Tracheal epithelial cell (primary cell): ENCODE results near the gene NKG7. TPM values are rescaled to one million over a fixed set of nuclear protein-coding genes. Genes with fewer than 3 reads are reported as not detected.

Experiments
- total RNA-seq: library from RNA; depleted of rRNA; stranded (reverse); fragments of >200 nt; gene quantifications from 2 replicates; pipeline ENCODE4 v1.2.1, GENCODE V29; 2014

The NKG7 gene
- total RNA-seq, result not detected in 2 replicates

DNA sequence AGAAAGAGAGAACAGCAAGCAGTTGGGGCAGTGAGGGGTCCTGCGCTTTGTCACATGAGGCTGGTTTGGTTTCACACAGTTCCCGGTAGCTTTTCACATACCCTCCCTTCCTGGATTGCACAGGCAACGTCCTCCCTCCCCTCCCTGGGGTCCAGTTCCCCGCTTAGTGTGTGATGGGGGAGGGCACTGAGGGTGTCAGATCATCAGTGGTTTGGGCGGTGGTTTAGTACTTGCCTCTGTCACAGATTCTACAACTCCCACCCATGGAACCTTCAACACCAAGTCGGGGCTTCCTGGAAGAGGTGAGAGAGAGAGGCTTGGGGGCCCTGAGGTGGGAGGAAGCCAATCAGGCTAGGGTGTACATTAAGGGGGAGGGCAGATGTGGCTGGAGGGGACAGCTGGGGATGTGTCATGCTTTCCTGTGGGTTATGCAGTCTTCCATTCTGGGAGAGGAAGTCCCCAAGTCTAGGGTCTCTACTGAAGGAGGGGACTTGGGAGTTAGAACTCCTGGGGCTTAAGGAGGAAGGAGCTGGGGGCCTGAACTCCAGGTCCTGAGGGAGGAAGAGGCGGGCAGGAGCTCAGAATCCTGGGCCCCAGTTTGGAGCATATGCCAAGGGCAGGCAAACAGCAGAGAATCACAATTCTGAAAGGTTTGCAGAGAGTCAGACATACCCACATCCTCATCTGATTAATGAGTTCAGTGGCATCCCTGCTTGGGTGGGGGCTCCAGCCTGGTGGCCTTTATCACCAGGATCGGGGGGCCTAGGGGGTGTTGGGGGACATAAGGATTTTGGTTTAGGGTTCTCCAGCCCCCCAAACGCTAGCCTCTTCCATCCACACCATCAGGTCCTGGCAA, at the start of gene NKG7:
NKG7 (minus strand) TSS at position 6 of the 856 bp plus-strand sequence. CDS start 119 bp downstream, outside the sequence.

DNA sequence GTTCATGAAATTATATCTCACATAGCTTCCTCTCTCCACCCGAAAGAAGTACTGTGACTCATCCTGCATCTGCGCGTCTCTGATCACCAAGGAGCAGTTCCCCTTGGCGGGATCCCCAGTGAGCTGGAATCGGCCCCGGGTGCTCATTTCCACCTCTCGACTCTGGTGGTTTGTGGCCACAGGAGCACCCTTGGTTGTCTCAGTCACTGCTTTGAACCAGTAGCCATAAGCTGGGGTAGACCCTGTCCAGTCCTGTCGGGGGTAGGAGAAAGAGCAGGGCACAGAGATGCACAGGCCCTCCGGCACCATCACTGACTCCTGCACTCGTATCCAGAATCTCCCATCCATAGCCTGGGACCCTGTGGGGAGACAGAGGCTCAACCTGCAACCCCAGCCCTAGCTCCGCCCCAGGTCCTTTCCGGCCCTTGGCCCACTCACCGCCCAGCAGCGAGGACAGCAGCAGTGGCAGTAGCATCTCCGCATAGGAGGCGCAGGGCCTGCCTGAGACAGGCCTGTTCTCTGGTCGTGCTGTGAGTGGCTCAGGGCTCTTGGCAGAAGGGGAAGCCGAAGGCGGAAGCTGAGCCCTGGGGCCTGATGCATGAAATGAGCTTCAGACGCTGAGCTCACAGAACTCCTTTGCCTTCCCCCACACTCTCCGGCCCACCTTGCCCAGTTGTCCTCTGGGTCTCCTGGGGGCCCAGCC, 44.8 kb upstream of the NKG7 start, which contains the start of gene SIGLEC10:
SIGLEC10 (minus strand) TSS at position 536 of the 703 bp plus-strand sequence; CDS start at position 475, 61 bp downstream.

GRCh38 chr19:51387924-51388389, 15.5 kb upstream of the NKG7 start, which contains the start of gene LIM2:
TSS of gene LIM2 (minus strand) at chr19:51387974. CDS start at chr19:51387443, 531 bp downstream.

GRCh38 chr19:51368366-51369282, 3.8 kb downstream of the NKG7 start, which contains the start of gene CLDND2:
TSS of gene CLDND2 (minus strand) at chr19:51369003. CDS start at chr19:51368577, 426 bp downstream.

DNA sequence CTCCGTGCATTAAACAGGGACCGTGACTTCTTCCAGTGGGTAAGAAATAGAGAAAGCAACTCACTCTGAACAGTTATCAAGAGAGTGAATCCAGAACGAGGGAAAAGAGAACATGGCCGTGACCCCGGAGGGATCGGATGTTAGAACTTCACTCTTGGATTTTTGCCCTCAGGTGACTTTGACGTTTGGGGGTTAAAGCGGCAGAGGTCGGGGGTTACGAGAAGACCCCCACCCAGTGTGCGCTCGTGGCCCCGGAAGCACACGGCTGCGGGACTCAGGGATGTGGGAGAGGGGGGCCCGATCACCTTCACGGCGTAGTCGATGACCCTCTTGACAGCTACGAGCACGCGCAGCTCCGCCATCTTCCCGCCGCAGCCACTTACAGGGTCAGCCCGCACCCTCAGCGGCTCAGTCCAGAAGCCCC, 6.5 kb downstream of the NKG7 start, which contains the start of gene ETFB:
ETFB (minus strand) TSS at position 424 of the 424 bp plus-strand sequence; CDS start at position 362, 62 bp downstream.

GRCh38 chr19:51341976-51342580, 30.4 kb downstream of the NKG7 start, which contains the start of gene VSIG10L:
TSS of gene VSIG10L (minus strand) at chr19:51342139. CDS start at chr19:51342124, 15 bp downstream.

Other genes starting within 250 kb of the NKG7 start
- not detected in 2 replicates for gene SIGLEC9, start 247.7 kb downstream of the NKG7 start, total RNA-seq
- gene SIGLEC7, start 230.4 kb downstream of the NKG7 start, total RNA-seq, result not detected in 2 replicates
- gene CD33, start 147.6 kb downstream of the NKG7 start, total RNA-seq, result not detected in 2 replicates
- gene SIGLECL1, start 121.6 kb downstream of the NKG7 start, total RNA-seq, result not detected in 2 replicates
- gene IGLON5, start 61.0 kb downstream of the NKG7 start, total RNA-seq, result not detected in 2 replicates
- gene VSIG10L, start 30.5 kb downstream of the NKG7 start, total RNA-seq, result 0.21 and 1.4 TPM in 2 replicates
- gene ETFB, start 6.3 kb downstream of the NKG7 start, total RNA-seq, result 50.3 and 93.5 TPM in 2 replicates
- not detected in 2 replicates for gene CLDND2, start 3.7 kb downstream of the NKG7 start, total RNA-seq
- not detected in 2 replicates for gene LIM2, start 15.3 kb upstream of the NKG7 start, total RNA-seq
- not detected in 2 replicates for gene C19orf84, start 17.9 kb upstream of the NKG7 start, total RNA-seq
- gene SIGLEC10, start 45.0 kb upstream of the NKG7 start, total RNA-seq, result not detected in 2 replicates
- gene SIGLEC8, start 85.8 kb upstream of the NKG7 start, total RNA-seq, result not detected in 2 replicates
- not detected in 2 replicates for gene CEACAM18, start 105.9 kb upstream of the NKG7 start, total RNA-seq
- gene SIGLEC12, start 129.1 kb upstream of the NKG7 start, total RNA-seq, result not detected in 2 replicates
- not detected in 2 replicates for gene SIGLEC6, start 159.0 kb upstream of the NKG7 start, total RNA-seq
- gene ZNF175, start 198.6 kb upstream of the NKG7 start, total RNA-seq, result 1.7 and 1.9 TPM in 2 replicates